Left hindlimb (tissue), 1 donor: Measurements from ENCODE around the gene LTA.

Experiments used
- DNase-seq: peaks from one replicate; pipeline ENCODE4 v3.0.0-alpha.2; 2018

The LTA gene

GRCh38 chr6:31572041-31572911 is at the start of gene LTA:
Gene LTA, plus strand, starts transcription at chr6:31572289. Its CDS starts 454 bp downstream, at chr6:31572743.
- no peak for DNase-seq

- no peak for DNase-seq
Measured at GRCh38 chr6:31525553-31525931, 46.5 kb upstream of the LTA start.

- no peak for DNase-seq
Measured at GRCh38 chr6:31525932-31526591, 46.0 kb upstream of the LTA start.

GRCh38 chr6:31528307-31528777 is 43.7 kb upstream of the LTA start:
- no peak for DNase-seq

GRCh38 chr6:31528821-31529328 is 43.2 kb upstream of the LTA start, which contains the start of gene MCCD1:
Gene MCCD1, plus strand, starts transcription at chr6:31528962. Its CDS starts 53 bp downstream, at chr6:31529015.
- no peak for DNase-seq

GRCh38 chr6:31529329-31530150 is 42.5 kb upstream of the LTA start:
- peak; percentile 50 for DNase-seq

- no peak for DNase-seq
Measured at GRCh38 chr6:31530659-31531058, 41.4 kb upstream of the LTA start.

- DNase-seq: no peak
Measured at GRCh38 chr6:31531162-31531561, 40.9 kb upstream of the LTA start.

GRCh38 chr6:31531771-31532643 is 40.1 kb upstream of the LTA start:
- DNase-seq: no peak

GRCh38 chr6:31532644-31533454 is 39.2 kb upstream of the LTA start:
- no peak for DNase-seq

GRCh38 chr6:31533455-31533841 is 38.6 kb upstream of the LTA start:
- no peak for DNase-seq

GRCh38 chr6:31534011-31534410 is 38.1 kb upstream of the LTA start:
- DNase-seq: no peak

- DNase-seq: no peak
Measured at GRCh38 chr6:31534521-31535040, 37.5 kb upstream of the LTA start.

- DNase-seq: no peak
Measured at GRCh38 chr6:31535538-31536324, 36.4 kb upstream of the LTA start.

GRCh38 chr6:31538805-31539400 is 33.2 kb upstream of the LTA start:
- DNase-seq: no peak

- DNase-seq: no peak
Measured at GRCh38 chr6:31540640-31541039, 31.4 kb upstream of the LTA start.

GRCh38 chr6:31541059-31541657 is 30.9 kb upstream of the LTA start:
- DNase-seq: no peak

- peak; percentile 96 for DNase-seq
Measured at GRCh38 chr6:31541658-31542521, 30.2 kb upstream of the LTA start, which contains the start of gene DDX39B. Gene DDX39B, minus strand, starts transcription at chr6:31542003. Its CDS starts 1,471 bp downstream, at chr6:31540532.
